ENCODE measurements around the gene NXNL2. TPM values are rescaled to one million over a fixed set of nuclear protein-coding genes. Genes with fewer than 3 reads are reported as not detected.

NXNL2 gene
- total and polyA plus RNA-seq, 2 experiments from 2014 or later = 3.4 to 5.1 TPM

- H2AFZ ChIP-seq = no peak overlapping the region
- ATAC-seq (no peak), DNase-seq (ENCODE audit: low spot score) (no peak)
- H4K20me1 ChIP-seq (replicated peaks; ENCODE audit: insufficient read depth) = no peaks in the 10 kb centered on the region
- no peaks in the 10 kb centered on the region for H3K36me3 ChIP-seq (ENCODE audit: insufficient read depth)
- 0 out of 2 replicates have a peak, but pooled peaks cover 3% of the 10 kb centered on the region for H3K4me1 ChIP-seq (ENCODE audit: insufficient read depth)
- no peak overlapping the region for H3K27ac ChIP-seq (ENCODE audit: low read depth)
- H3K4me3 Mint-ChIP-seq = no peak overlapping the region
- H3K4me2 ChIP-seq = no peak overlapping the region
- H3K9me3 Mint-ChIP-seq = no peaks in the 10 kb centered on the region
- H3K27me3 Mint-ChIP-seq (ENCODE audit: insufficient read depth, low read depth, poor library complexity) = peaks cover 6% of the 10 kb centered on the region
- H3K4me3 ChIP-seq = no peak overlapping the region
- no peaks in the 10 kb centered on the region for H3K36me3 Mint-ChIP-seq (ENCODE audit: low read depth)
- no peaks in the 10 kb centered on the region for H3K27me3 ChIP-seq (ENCODE audit: insufficient read depth)
- no peaks in the 10 kb centered on the region for H3K79me2 ChIP-seq (replicated peaks; ENCODE audit: insufficient read depth)
- peaks cover 11% of the 10 kb centered on the region for H3K4me1 Mint-ChIP-seq
- no peaks in the 10 kb centered on the region for H3K9me2 ChIP-seq (ENCODE audit: insufficient read depth)
- TF ChIP-seq EZH2 (IDR thresholded peaks at IDR 0.05; ENCODE audit: low read depth, unreplicated experiment) (no peak), ZNF331 (CRISPR knock-in tag; IDR thresholded peaks at IDR 0.05; ENCODE audit: low read depth) (no peak), STAT1 (IDR thresholded peaks at IDR 0.05; ENCODE audit: unreplicated experiment) (no peak), POLR2AphosphoS5 (IDR thresholded peaks at IDR 0.05; ENCODE audit: low read depth) (no peak), CREB1 (CRISPR knock-in tag; IDR thresholded peaks at IDR 0.05; ENCODE audit: low read depth) (no peak), NANOG (IDR thresholded peaks at IDR 0.05; ENCODE audit: borderline replicate concordance) (no peak), ZNF114 (CRISPR knock-in tag; IDR thresholded peaks at IDR 0.05) (no peak), EZH2phosphoT487 (IDR thresholded peaks at IDR 0.05; ENCODE audit: unreplicated experiment) (no peak)
- TF ChIP-seq, protein P1, sequence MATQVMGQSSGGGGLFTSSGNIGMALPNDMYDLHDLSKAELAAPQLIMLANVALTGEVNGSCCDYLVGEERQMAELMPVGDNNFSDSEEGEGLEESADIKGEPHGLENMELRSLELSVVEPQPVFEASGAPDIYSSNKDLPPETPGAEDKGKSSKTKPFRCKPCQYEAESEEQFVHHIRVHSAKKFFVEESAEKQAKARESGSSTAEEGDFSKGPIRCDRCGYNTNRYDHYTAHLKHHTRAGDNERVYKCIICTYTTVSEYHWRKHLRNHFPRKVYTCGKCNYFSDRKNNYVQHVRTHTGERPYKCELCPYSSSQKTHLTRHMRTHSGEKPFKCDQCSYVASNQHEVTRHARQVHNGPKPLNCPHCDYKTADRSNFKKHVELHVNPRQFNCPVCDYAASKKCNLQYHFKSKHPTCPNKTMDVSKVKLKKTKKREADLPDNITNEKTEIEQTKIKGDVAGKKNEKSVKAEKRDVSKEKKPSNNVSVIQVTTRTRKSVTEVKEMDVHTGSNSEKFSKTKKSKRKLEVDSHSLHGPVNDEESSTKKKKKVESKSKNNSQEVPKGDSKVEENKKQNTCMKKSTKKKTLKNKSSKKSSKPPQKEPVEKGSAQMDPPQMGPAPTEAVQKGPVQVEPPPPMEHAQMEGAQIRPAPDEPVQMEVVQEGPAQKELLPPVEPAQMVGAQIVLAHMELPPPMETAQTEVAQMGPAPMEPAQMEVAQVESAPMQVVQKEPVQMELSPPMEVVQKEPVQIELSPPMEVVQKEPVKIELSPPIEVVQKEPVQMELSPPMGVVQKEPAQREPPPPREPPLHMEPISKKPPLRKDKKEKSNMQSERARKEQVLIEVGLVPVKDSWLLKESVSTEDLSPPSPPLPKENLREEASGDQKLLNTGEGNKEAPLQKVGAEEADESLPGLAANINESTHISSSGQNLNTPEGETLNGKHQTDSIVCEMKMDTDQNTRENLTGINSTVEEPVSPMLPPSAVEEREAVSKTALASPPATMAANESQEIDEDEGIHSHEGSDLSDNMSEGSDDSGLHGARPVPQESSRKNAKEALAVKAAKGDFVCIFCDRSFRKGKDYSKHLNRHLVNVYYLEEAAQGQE (IDR thresholded peaks at IDR 0.05; ENCODE audit: unreplicated experiment) = no peak
- TF ChIP-seq, protein P2, sequence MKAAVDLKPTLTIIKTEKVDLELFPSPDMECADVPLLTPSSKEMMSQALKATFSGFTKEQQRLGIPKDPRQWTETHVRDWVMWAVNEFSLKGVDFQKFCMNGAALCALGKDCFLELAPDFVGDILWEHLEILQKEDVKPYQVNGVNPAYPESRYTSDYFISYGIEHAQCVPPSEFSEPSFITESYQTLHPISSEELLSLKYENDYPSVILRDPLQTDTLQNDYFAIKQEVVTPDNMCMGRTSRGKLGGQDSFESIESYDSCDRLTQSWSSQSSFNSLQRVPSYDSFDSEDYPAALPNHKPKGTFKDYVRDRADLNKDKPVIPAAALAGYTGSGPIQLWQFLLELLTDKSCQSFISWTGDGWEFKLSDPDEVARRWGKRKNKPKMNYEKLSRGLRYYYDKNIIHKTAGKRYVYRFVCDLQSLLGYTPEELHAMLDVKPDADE (IDR thresholded peaks at IDR 0.05) = no peak
- no peak overlapping the region for H3K27ac Mint-ChIP-seq
- H3F3A ChIP-seq (replicated peaks; ENCODE audit: low read depth) = no peaks in the 10 kb centered on the region
Observed at GRCh38 chr9:88498880-88499279, 36.1 kb upstream of the NXNL2 start.

GRCh38 chr9:88501086-88501485 is 33.9 kb upstream of the NXNL2 start:
- no peak overlapping the region for H3K4me3 ChIP-seq
- no peak overlapping the region for H3K4me2 ChIP-seq
- no peaks in the 10 kb centered on the region for H3K27me3 ChIP-seq (ENCODE audit: insufficient read depth)
- Mint-ChIP-seq H3K9me3 (no peaks in the 10 kb centered on the region), H3K27me3 (ENCODE audit: insufficient read depth, low read depth, poor library complexity) (peaks cover 6% of the 10 kb centered on the region), H3K4me3 (no peak overlapping the region), H3K36me3 (ENCODE audit: low read depth) (no peaks in the 10 kb centered on the region), H3K27ac (no peak overlapping the region), H3K4me1 (peaks cover 9% of the 10 kb centered on the region)
- no peaks in the 10 kb centered on the region for H3F3A ChIP-seq (replicated peaks; ENCODE audit: low read depth)
- 0 out of 2 replicates have a peak, but pooled peaks cover 3% of the 10 kb centered on the region for H3K4me1 ChIP-seq (ENCODE audit: insufficient read depth)
- TF ChIP-seq ZNF114 (CRISPR knock-in tag; IDR thresholded peaks at IDR 0.05) (no peak), JUNB (IDR thresholded peaks at IDR 0.05; ENCODE audit: unreplicated experiment) (no peak)
- no peaks in the 10 kb centered on the region for H3K36me3 ChIP-seq (ENCODE audit: insufficient read depth)
- H2AFZ ChIP-seq = no peak overlapping the region
- no peaks in the 10 kb centered on the region for H3K79me2 ChIP-seq (replicated peaks; ENCODE audit: insufficient read depth)
- H3K9me2 ChIP-seq (ENCODE audit: insufficient read depth) = no peaks in the 10 kb centered on the region
- DNase-seq (ENCODE audit: low spot score) (no peak), ATAC-seq (no peak)
- no peaks in the 10 kb centered on the region for H4K20me1 ChIP-seq (replicated peaks; ENCODE audit: insufficient read depth)
- H3K27ac ChIP-seq (ENCODE audit: low read depth) = no peak overlapping the region
